Measurements from ENCODE around the gene MBD3L3. TPM values are rescaled to one million over a fixed set of nuclear protein-coding genes. Genes with fewer than 3 reads are reported as not detected.
"Not testable (repeated sequence)": the region's sequence is repeated elsewhere in the genome, so short reads cannot be mapped to it uniquely, and the experiment has no call there.

MBD3L3 gene
- total and polyA plus RNA-seq, 2 of the 4 experiments (the other 2 are of a cell fraction): not detected

- H4K20me1 ChIP-seq (ENCODE audit: insufficient read depth, low read length); in situ Hi-C loops (cut with MboI; ENCODE audit: low sequenced_read_pairs); intact Hi-C loops (cut with micrococcal nuclease); H3K14ac ChIP-seq (replicated peaks; ENCODE audit: low read depth, low read length); H3K4me1 ChIP-seq (ENCODE audit: control insufficient read depth, insufficient read depth, low read length); H3K9ac ChIP-seq (ENCODE audit: low read depth, low read length); CTCF ChIA-PET; H3K18ac ChIP-seq (ENCODE audit: low read depth, low read length); dilution Hi-C loops (cut with HindIII; ENCODE audit: low sequenced_read_pairs, unreplicated experiment); H4K5ac ChIP-seq (ENCODE audit: low read depth, low read length); H2BK5ac ChIP-seq (ENCODE audit: low read depth, low read length, poor library complexity, severe bottlenecking); DNase-seq; H3K23ac ChIP-seq (ENCODE audit: low read depth, low read length); ATAC-seq (ENCODE audit: low read depth); H2BK120ac ChIP-seq (ENCODE audit: low read depth, low read length); H2BK20ac ChIP-seq (ENCODE audit: low read depth, low read length); H3K56ac ChIP-seq (ENCODE audit: extremely low read depth, insufficient read depth, low read length); H2BK15ac ChIP-seq (ENCODE audit: low read depth, low read length); H3K4me3 ChIP-seq (ENCODE audit: insufficient read depth, low read depth, low read length); H2AFZ ChIP-seq (replicated peaks; ENCODE audit: low read length, poor library complexity); H3K4ac ChIP-seq (ENCODE audit: low read depth, low read length); H3K9me1 ChIP-seq (ENCODE audit: insufficient read depth, low read length); H3K79me1 ChIP-seq (ENCODE audit: low read depth in 1 of 2, low read length in 2 of 2); H3K36me3 ChIP-seq (ENCODE audit: control insufficient read depth, insufficient read depth, low read length); H3K27ac ChIP-seq (ENCODE audit: insufficient read depth, low read length); H4K8ac ChIP-seq (ENCODE audit: low read depth in 2 of 2, low read length in 2 of 2); POLR2A ChIA-PET (ENCODE audit: unreplicated experiment); H3K27me3 ChIP-seq (ENCODE audit: control insufficient read depth, insufficient read depth, low read length); H2AK5ac ChIP-seq (ENCODE audit: low read depth, low read length); H4K91ac ChIP-seq (ENCODE audit: insufficient read depth, low read depth, low read length); H3K4me2 ChIP-seq (ENCODE audit: low read depth, low read length); H2AK9ac ChIP-seq (replicated peaks; ENCODE audit: low read depth, low read length, poor library complexity); BruUV-seq (replicated peaks); H3K9me3 ChIP-seq (ENCODE audit: control insufficient read depth, insufficient read depth, low read length): not testable (repeated sequence)
- no CpG with 5 or more reads among the region's 1 CpG for WGBS, 2 experiments (ENCODE audit: extremely low coverage in 2 of 2, insufficient read length in 1 of 2)
Observed at GRCh38 chr19:7028790-7029189, 29.7 kb downstream of the MBD3L3 start.

GRCh38 chr19:7021331-7021730 lies 37.1 kb downstream of the MBD3L3 start, which contains the start of gene MBD3L2B:
TSS of gene MBD3L2B (minus strand) at chr19:7021431. CDS start at chr19:7021397, 34 bp downstream.
- H3K9me1 ChIP-seq (ENCODE audit: insufficient read depth, low read length); H3K4me1 ChIP-seq (ENCODE audit: control insufficient read depth, insufficient read depth, low read length); H3K4me3 ChIP-seq (ENCODE audit: insufficient read depth, low read depth, low read length); in situ Hi-C loops (cut with MboI; ENCODE audit: low sequenced_read_pairs); H2AK9ac ChIP-seq (replicated peaks; ENCODE audit: low read depth, low read length, poor library complexity); dilution Hi-C loops (cut with HindIII; ENCODE audit: low sequenced_read_pairs, unreplicated experiment); H3K14ac ChIP-seq (replicated peaks; ENCODE audit: low read depth, low read length); H3K9ac ChIP-seq (ENCODE audit: low read depth, low read length); H3K9me3 ChIP-seq (ENCODE audit: control insufficient read depth, insufficient read depth, low read length); H4K5ac ChIP-seq (ENCODE audit: low read depth, low read length); H2BK120ac ChIP-seq (ENCODE audit: low read depth, low read length); intact Hi-C loops (cut with micrococcal nuclease); H2AFZ ChIP-seq (replicated peaks; ENCODE audit: low read length, poor library complexity); H2BK5ac ChIP-seq (ENCODE audit: low read depth, low read length, poor library complexity, severe bottlenecking); H3K79me1 ChIP-seq (ENCODE audit: low read depth in 1 of 2, low read length in 2 of 2); H4K91ac ChIP-seq (ENCODE audit: insufficient read depth, low read depth, low read length); ATAC-seq (ENCODE audit: low read depth); CTCF ChIA-PET; H3K27me3 ChIP-seq (ENCODE audit: control insufficient read depth, insufficient read depth, low read length); H3K4me2 ChIP-seq (ENCODE audit: low read depth, low read length); H2BK15ac ChIP-seq (ENCODE audit: low read depth, low read length); H3K36me3 ChIP-seq (ENCODE audit: control insufficient read depth, insufficient read depth, low read length); H4K8ac ChIP-seq (ENCODE audit: low read depth in 2 of 2, low read length in 2 of 2); H3K18ac ChIP-seq (ENCODE audit: low read depth, low read length); H2AK5ac ChIP-seq (ENCODE audit: low read depth, low read length); H3K27ac ChIP-seq (ENCODE audit: insufficient read depth, low read length); H3K56ac ChIP-seq (ENCODE audit: extremely low read depth, insufficient read depth, low read length); H2BK20ac ChIP-seq (ENCODE audit: low read depth, low read length); DNase-seq; POLR2A ChIA-PET (ENCODE audit: unreplicated experiment); H3K4ac ChIP-seq (ENCODE audit: low read depth, low read length); BruUV-seq (replicated peaks); H4K20me1 ChIP-seq (ENCODE audit: insufficient read depth, low read length); H3K23ac ChIP-seq (ENCODE audit: low read depth, low read length): not testable (repeated sequence)
- WGBS, 2 experiments (ENCODE audit: extremely low coverage in 2 of 2, insufficient read length in 1 of 2): no CpG with 5 or more reads among the region's 6 CpGs

Measured in IMR-90 (cell line).